Osteocyte (in vitro differentiated cells): Measurements from ENCODE around the gene COLEC12. TPM values are rescaled to one million over a fixed set of nuclear protein-coding genes. Genes with fewer than 3 reads are reported as not detected.

Experiments used
- DNase-seq: peaks from one replicate; pipeline ENCODE4 v3.0.0; 2021; ENCODE audit warnings: mixed read lengths; ENCODE audit not compliant: unreplicated experiment; ENCODE audit errors: extremely low spot score
- H3K27ac Mint-ChIP-seq: one replicate; pipeline ENCODE4 v1.8.0; 2021; ENCODE audit warnings: mild to moderate bottlenecking, mixed read lengths; ENCODE audit not compliant: unreplicated experiment
- H3K27me3 Mint-ChIP-seq: one replicate; pipeline ENCODE4 v1.8.0; 2021; ENCODE audit warnings: mixed read lengths; ENCODE audit not compliant: unreplicated experiment
- H3K36me3 Mint-ChIP-seq: one replicate; pipeline ENCODE4 v1.8.0; 2021; ENCODE audit warnings: mixed read lengths; ENCODE audit not compliant: unreplicated experiment
- H3K4me1 Mint-ChIP-seq: one replicate; pipeline ENCODE4 v1.8.0; 2021; ENCODE audit warnings: mixed read lengths; ENCODE audit not compliant: unreplicated experiment
- H3K4me3 Mint-ChIP-seq: one replicate; pipeline ENCODE4 v1.8.0; 2021; ENCODE audit warnings: mild to moderate bottlenecking, moderate library complexity, mixed read lengths; ENCODE audit not compliant: unreplicated experiment
- H3K9me3 Mint-ChIP-seq: one replicate; pipeline ENCODE4 v1.8.0; 2021; ENCODE audit warnings: mixed read lengths; ENCODE audit not compliant: unreplicated experiment
- total RNA-seq: library from RNA; stranded (reverse); gene quantifications from 2 replicates; pipeline ENCODE4 v1.2.1, GENCODE V29; 2021
- TF ChIP-seq, protein P1 (sequence below): fragments of 200-600 bp; sonication (generic); IDR thresholded peaks from 2 replicates; pipeline ENCODE4 v1.5.0; 2021; ENCODE audit warnings: antibody characterized with exemption, mild to moderate bottlenecking, moderate library complexity

COLEC12 gene
- total RNA-seq, 1 donor from 2014 or later, result 113 TPM

- H3K27ac Mint-ChIP-seq, result peak overlapping the region; percentile 84
- TF ChIP-seq, protein P1, sequence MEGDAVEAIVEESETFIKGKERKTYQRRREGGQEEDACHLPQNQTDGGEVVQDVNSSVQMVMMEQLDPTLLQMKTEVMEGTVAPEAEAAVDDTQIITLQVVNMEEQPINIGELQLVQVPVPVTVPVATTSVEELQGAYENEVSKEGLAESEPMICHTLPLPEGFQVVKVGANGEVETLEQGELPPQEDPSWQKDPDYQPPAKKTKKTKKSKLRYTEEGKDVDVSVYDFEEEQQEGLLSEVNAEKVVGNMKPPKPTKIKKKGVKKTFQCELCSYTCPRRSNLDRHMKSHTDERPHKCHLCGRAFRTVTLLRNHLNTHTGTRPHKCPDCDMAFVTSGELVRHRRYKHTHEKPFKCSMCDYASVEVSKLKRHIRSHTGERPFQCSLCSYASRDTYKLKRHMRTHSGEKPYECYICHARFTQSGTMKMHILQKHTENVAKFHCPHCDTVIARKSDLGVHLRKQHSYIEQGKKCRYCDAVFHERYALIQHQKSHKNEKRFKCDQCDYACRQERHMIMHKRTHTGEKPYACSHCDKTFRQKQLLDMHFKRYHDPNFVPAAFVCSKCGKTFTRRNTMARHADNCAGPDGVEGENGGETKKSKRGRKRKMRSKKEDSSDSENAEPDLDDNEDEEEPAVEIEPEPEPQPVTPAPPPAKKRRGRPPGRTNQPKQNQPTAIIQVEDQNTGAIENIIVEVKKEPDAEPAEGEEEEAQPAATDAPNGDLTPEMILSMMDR, result no peak
Measured at GRCh38 chr18:364256-364826, 136.2 kb downstream of the COLEC12 start.

GRCh38 chr18:363301-364085 is 137.0 kb downstream of the COLEC12 start:
- Mint-ChIP-seq H3K9me3 (no peaks in the 10 kb centered on the region), H3K36me3 (peaks cover 1% of the 10 kb centered on the region), H3K4me1 (peaks cover 61% of the 10 kb centered on the region), H3K4me3 (no peak overlapping the region), H3K27ac (peak overlapping the region; percentile 90), H3K27me3 (no peaks in the 10 kb centered on the region)
- no peak for DNase-seq
- TF ChIP-seq, protein P1, result no peak

More at GRCh38 chr18:364256-364826, 136.2 kb downstream of the COLEC12 start:
- Mint-ChIP-seq H3K36me3 (peaks cover 5% of the 10 kb centered on the region), H3K4me1 (peaks cover 65% of the 10 kb centered on the region), H3K9me3 (no peaks in the 10 kb centered on the region), H3K27me3 (no peaks in the 10 kb centered on the region), H3K4me3 (peak overlapping the region; percentile 8)
- no peak for DNase-seq

DNA sequence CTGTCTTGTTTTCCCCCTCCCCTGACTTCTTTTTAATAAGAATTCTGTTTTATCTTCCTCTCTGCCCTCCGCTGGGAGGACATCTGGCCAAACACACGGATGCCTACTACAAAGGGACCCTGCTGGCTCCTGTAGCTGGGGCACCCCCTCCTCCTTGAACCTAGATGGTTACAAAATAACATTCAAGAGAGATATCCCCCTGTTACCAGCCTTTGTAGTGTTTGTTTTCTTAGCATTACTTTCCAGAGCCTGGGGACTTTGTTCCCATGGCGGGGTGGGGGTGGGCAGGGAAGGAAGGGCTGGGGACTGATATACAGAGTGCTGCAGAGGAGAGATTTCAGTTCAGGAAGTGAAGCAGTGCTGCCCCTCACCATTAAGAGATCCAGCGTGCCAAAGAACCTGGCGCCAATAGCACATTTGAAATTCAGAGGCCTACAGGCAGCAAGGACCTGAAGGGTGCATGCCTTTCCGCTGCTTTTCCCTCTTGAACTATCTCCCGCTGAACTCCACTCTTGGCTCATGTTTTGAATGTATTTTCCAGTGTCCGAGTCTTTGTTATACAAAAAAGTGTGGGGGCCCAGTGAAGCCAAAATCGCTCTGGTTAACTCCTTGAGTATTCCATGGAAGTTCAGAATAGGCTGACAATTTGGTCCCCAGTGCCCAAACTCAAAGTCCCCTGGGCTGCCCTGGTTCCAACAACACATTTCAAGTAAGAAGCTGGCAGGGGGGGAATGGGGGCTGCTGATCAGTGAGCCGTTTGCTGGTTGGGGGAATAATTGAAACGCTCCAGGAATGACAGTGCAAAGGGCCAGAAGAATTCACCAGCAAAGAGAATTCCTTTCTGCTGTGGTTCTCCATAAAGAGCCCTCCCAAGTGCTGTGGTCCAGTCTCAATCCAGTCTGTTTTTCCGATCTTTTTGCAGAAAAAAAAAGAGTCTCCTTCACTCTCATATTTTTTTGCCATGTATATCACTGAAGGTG is 137.9 kb downstream of the COLEC12 start:
- DNase-seq, result no peak
- H3K4me3 Mint-ChIP-seq, result peak overlapping the region; percentile 9

GRCh38 chr18:361941-362310 is 138.6 kb downstream of the COLEC12 start:
- Mint-ChIP-seq H3K27me3 (no peaks in the 10 kb centered on the region), H3K27ac (peak overlapping the region; percentile 90), H3K36me3 (no peaks in the 10 kb centered on the region), H3K9me3 (no peaks in the 10 kb centered on the region), H3K4me1 (peaks cover 65% of the 10 kb centered on the region), H3K4me3 (no peak overlapping the region)
- DNase-seq, result peak; percentile 89
- TF ChIP-seq, protein P1, result no peak

More for the DNA sequence above, 137.9 kb downstream of the COLEC12 start:
- no peaks in the 10 kb centered on the region for H3K36me3 Mint-ChIP-seq
- peaks cover 59% of the 10 kb centered on the region for H3K4me1 Mint-ChIP-seq
- TF ChIP-seq, protein P1, result no peak
- H3K27ac Mint-ChIP-seq, result peak overlapping the region; percentile 90
- H3K27me3 Mint-ChIP-seq, result no peaks in the 10 kb centered on the region
- H3K9me3 Mint-ChIP-seq, result no peaks in the 10 kb centered on the region
